Mammary epithelial cell (primary cell): ENCODE measurements around the gene TMOD1.

Experiments used
- EZH2 ChIP-seq: IDR thresholded peaks from 2 replicates; pipeline ENCODE4 v1.6.1; 2012; ENCODE audit warnings: low read length, inconsistent platforms, borderline replicate concordance
- TF ChIP-seq, protein P1 (sequence below), 2 donors: IDR thresholded peaks in 1 of 2; conservative IDR thresholded peaks in 1 of 2; 2 replicates each; pipeline ENCODE4 v1.5.1; 2011 to 2012; ENCODE audit warnings: inconsistent platforms in 2 of 2, low read length in 2 of 2, mild to moderate bottlenecking in 2 of 2, control low read depth in 1 of 2, low read depth in 1 of 2; ENCODE audit not compliant: insufficient read depth in 1 of 2; ENCODE audit errors: extremely low read depth in 1 of 2

DNA sequence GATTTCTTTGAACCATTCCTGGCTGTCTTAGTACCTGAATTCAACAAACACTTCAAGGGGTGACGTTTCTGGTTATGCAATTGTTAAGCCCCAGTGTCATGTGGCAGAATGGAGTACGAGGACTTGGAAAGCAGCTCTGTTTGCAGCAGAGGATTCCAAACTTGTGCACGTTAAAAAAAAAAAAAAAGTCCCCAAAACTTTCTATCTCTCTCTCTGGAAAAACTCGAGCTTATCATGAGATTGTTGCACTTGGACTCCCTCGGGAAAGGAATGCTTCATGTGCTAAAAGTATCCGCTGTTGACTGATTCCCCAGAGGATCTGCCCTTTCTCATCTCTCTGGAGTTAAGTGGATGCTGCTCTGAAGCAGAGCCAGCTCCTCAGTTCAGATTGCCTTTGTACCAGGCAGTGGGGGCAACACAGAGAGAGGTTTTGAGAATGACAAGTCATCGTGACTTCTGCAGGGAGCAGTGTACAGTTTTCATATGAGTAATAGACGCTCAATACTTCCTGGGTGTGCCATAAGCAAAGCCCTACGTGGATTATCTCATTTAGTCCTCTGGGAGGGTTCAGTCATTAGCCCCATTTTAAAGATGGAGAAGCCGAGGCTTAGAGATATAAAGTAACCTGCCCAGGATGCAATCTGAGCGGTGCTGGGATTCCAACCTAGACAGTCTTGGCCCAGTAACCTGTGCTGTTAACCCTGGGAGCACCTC lies 28.1 kb downstream of the TMOD1 start:
- TF ChIP-seq, protein P1, sequence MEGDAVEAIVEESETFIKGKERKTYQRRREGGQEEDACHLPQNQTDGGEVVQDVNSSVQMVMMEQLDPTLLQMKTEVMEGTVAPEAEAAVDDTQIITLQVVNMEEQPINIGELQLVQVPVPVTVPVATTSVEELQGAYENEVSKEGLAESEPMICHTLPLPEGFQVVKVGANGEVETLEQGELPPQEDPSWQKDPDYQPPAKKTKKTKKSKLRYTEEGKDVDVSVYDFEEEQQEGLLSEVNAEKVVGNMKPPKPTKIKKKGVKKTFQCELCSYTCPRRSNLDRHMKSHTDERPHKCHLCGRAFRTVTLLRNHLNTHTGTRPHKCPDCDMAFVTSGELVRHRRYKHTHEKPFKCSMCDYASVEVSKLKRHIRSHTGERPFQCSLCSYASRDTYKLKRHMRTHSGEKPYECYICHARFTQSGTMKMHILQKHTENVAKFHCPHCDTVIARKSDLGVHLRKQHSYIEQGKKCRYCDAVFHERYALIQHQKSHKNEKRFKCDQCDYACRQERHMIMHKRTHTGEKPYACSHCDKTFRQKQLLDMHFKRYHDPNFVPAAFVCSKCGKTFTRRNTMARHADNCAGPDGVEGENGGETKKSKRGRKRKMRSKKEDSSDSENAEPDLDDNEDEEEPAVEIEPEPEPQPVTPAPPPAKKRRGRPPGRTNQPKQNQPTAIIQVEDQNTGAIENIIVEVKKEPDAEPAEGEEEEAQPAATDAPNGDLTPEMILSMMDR (conservative IDR thresholded peaks at IDR 0.05 in 1 of 2, IDR thresholded peaks at IDR 0.05 in 1 of 2; ENCODE audit: extremely low read depth in 1 of 2, insufficient read depth in 1 of 2, low read depth in 1 of 2, low read length in 2 of 2) = no peak
- no peak for TF ChIP-seq EZH2
